Ovary (tissue), 3 donors: ENCODE data around the gene CIAO3.

Experiments used
- CTCF ChIP-seq, 3 donors: fragments of 450-650 bp in 2 of 3; fragments of 200-600 bp in 1 of 3; IDR thresholded peaks; one replicate each; pipeline versions ENCODE4 v1.5.1 to v1.8.0; 2016 to 2022; ENCODE audit warnings: antibody characterized with exemption in 3 of 3, mild to moderate bottlenecking in 1 of 3
- EP300 ChIP-seq: sonication (generic); formaldehyde crosslinking; IDR thresholded peaks from one replicate; pipeline ENCODE4 v1.6.1; 2017; ENCODE audit warnings: antibody characterized with exemption
- POLR2A ChIP-seq: fragments of 450-650 bp; IDR thresholded peaks from one replicate; pipeline ENCODE4 v1.6.1; 2017; ENCODE audit warnings: antibody characterized with exemption, mild to moderate bottlenecking, moderate library complexity
- donor health status: DM: no; HTN: no; CAD: no.

- TF ChIP-seq EP300 (no peak), CTCF (IDR thresholded peaks at IDR 0.05) (peak; percentile 65 to 83 (median 75)), POLR2A (no peak)
Measured at GRCh38 chr16:711548-712320, 29.1 kb downstream of the CIAO3 start.
